ENCODE results near the gene UQCR11. TPM values are rescaled to one million over a fixed set of nuclear protein-coding genes. Genes with fewer than 3 reads are reported as not detected.
"Not testable (repeated sequence)": the region's sequence is repeated elsewhere in the genome, so short reads cannot be mapped to it uniquely, and the experiment has no call there.

Gene UQCR11
- total and polyA plus RNA-seq, 3 donors from 2014 or later: 45.8 to 105 (median 60.8) TPM

- intact Hi-C loops (cut with DNase I; ENCODE audit: low total_unique reads): no loop called here
- Histone ChIP-seq H3K36me3 (ENCODE audit: low read depth, missing control alignments) (no peaks in the 10 kb centered on the region), H3K27me3 (no peaks in the 10 kb centered on the region), H3K27ac (no peak overlapping the region), H3K4me3 (no peak overlapping the region), H3K4me1 (peaks cover 9% of the 10 kb centered on the region), H3K9me3 (no peaks in the 10 kb centered on the region)
- no peak for TF ChIP-seq CTCF (IDR thresholded peaks at IDR 0.05)
- no peak for TF ChIP-seq POLR2A (IDR thresholded peaks at IDR 0.05)
- DNase-seq: no peak
- WGBS, 2 donors: 94 to 97% methylated on average over 22 to 23 of the region's 23 CpGs
Measured at GRCh38 chr19:1645299-1645698, 40.0 kb upstream of the UQCR11 start.

GRCh38 chr19:1644070-1644469, 38.8 kb upstream of the UQCR11 start:
- no peak for DNase-seq
- Histone ChIP-seq H3K36me3 (ENCODE audit: low read depth, missing control alignments) (no peaks in the 10 kb centered on the region), H3K9me3 (no peaks in the 10 kb centered on the region), H3K4me1 (peaks cover 8% of the 10 kb centered on the region), H3K27me3 (no peaks in the 10 kb centered on the region), H3K4me3 (no peak overlapping the region), H3K27ac (no peak overlapping the region)
- TF ChIP-seq CTCF (IDR thresholded peaks at IDR 0.05) (no peak), POLR2A (IDR thresholded peaks at IDR 0.05) (no peak)
- 94 to 100% methylated on average over 9 to 16 of the region's 16 CpGs for WGBS, 2 donors
- intact Hi-C loops (cut with DNase I; ENCODE audit: low total_unique reads): no loop called here

GRCh38 chr19:1640893-1641448, 35.7 kb upstream of the UQCR11 start:
- intact Hi-C loops (cut with DNase I; ENCODE audit: low total_unique reads); H3K27me3 ChIP-seq; H3K4me1 ChIP-seq; H3K4me3 ChIP-seq; H3K27ac ChIP-seq; H3K9me3 ChIP-seq; DNase-seq; H3K36me3 ChIP-seq (ENCODE audit: low read depth, missing control alignments): not testable (repeated sequence)
- 82 to 88% methylated on average over 10 of the region's 10 CpGs for WGBS, 2 donors

GRCh38 chr19:1636325-1637236, 31.3 kb upstream of the UQCR11 start:
- H3K27ac ChIP-seq: no peak overlapping the region
- 94 to 96% methylated on average over 20 to 34 of the region's 34 CpGs for WGBS, 2 donors
- no peaks in the 10 kb centered on the region for H3K36me3 ChIP-seq (ENCODE audit: low read depth, missing control alignments)
- TF ChIP-seq CTCF (IDR thresholded peaks at IDR 0.05) (no peak), POLR2A (IDR thresholded peaks at IDR 0.05) (no peak)
- intact Hi-C loops (cut with DNase I; ENCODE audit: low total_unique reads): no loop called here
- no peak overlapping the region for H3K4me3 ChIP-seq
- no peak for DNase-seq
- no peaks in the 10 kb centered on the region for H3K4me1 ChIP-seq
- no peaks in the 10 kb centered on the region for H3K9me3 ChIP-seq
- H3K27me3 ChIP-seq: no peaks in the 10 kb centered on the region

GRCh38 chr19:1634938-1635243, 29.6 kb upstream of the UQCR11 start:
- H3K4me1 ChIP-seq: no peaks in the 10 kb centered on the region
- TF ChIP-seq CTCF (IDR thresholded peaks at IDR 0.05) (no peak), POLR2A (IDR thresholded peaks at IDR 0.05) (no peak)
- no peaks in the 10 kb centered on the region for H3K27me3 ChIP-seq
- H3K36me3 ChIP-seq (ENCODE audit: low read depth, missing control alignments): no peaks in the 10 kb centered on the region
- no peaks in the 10 kb centered on the region for H3K9me3 ChIP-seq
- no peak overlapping the region for H3K4me3 ChIP-seq
- H3K27ac ChIP-seq: no peak overlapping the region
- no peak for DNase-seq
- intact Hi-C loops (cut with DNase I; ENCODE audit: low total_unique reads): no loop called here
- WGBS, 2 donors: 83 to 89% methylated on average over 5 of the region's 5 CpGs

All from testis (tissue), 3 donors.